K562 (cell line): ENCODE results near the gene MND1. TPM values are rescaled to one million over a fixed set of nuclear protein-coding genes. Genes with fewer than 3 reads are reported as not detected.

Experiments used
- ADNP ChIP-seq: fragments of 200-800 bp; sonication (Bioruptor generic); IDR thresholded peaks from 2 replicates; pipeline ENCODE4 v1.6.1; 2016; ENCODE audit warnings: missing genetic modification characterization, missing compliant biosample characterization
- CBX1 ChIP-seq: sonication (generic); IDR thresholded peaks from 2 replicates; pipeline ENCODE4 v1.6.1; 2016; ENCODE audit warnings: antibody characterized with exemption, low read depth, mild to moderate bottlenecking
- CHD1 ChIP-seq: fragments of 200-600 bp; sonication (generic); IDR thresholded peaks from one replicate; pipeline ENCODE4 v1.6.1; 2012; ENCODE audit warnings: mild to moderate bottlenecking, moderate library complexity, low read length, inconsistent platforms
- CREB3L1 ChIP-seq: fragments of 450-650 bp; IDR thresholded peaks from 2 replicates; pipeline ENCODE4 v1.6.1; 2014; ENCODE audit warnings: low read depth, mild to moderate bottlenecking, moderate library complexity, borderline replicate concordance
- GTF3C2 ChIP-seq: IDR thresholded peaks from 3 replicates; pipeline ENCODE4 v1.6.1; 2011; ENCODE audit warnings: borderline replicate concordance, mild to moderate bottlenecking, moderate library complexity; ENCODE audit not compliant: insufficient read length; ENCODE audit errors: extremely low read depth
- HMBOX1 ChIP-seq: sonication (generic); IDR thresholded peaks from 2 replicates; pipeline ENCODE4 v1.6.1; 2016
- KDM5B ChIP-seq: fragments of 200-600 bp; sonication (generic); IDR thresholded peaks from 2 replicates; pipeline ENCODE4 v1.6.1; 2012; ENCODE audit warnings: low read depth, mild to moderate bottlenecking, moderate library complexity, low read length, control low read depth, inconsistent platforms; ENCODE audit not compliant: insufficient replicate concordance
- POLR2AphosphoS5 ChIP-seq: IDR thresholded peaks from 2 replicates; pipeline ENCODE4 v1.6.1; 2011; ENCODE audit warnings: mild to moderate bottlenecking, low read depth, low read length, moderate library complexity; ENCODE audit not compliant: control insufficient read depth, insufficient read depth
- PREB ChIP-seq: sonication (generic); formaldehyde crosslinking; IDR thresholded peaks from 2 replicates; pipeline ENCODE4 v1.8.1; 2023; ENCODE audit warnings: mild to moderate bottlenecking, missing genetic modification reagents
- TBP ChIP-seq: optimal IDR thresholded peaks from 2 replicates; pipeline ENCODE3; 2011; ENCODE audit warnings: low read depth, low read length, improper control_type of control experiment
- TEAD1 ChIP-seq, 2 experiments: fragments of 450-650 bp in 1 of 2; sonication (generic) in 1 of 2; formaldehyde crosslinking; IDR thresholded peaks; 2 replicates each; pipeline versions ENCODE4 v1.4.0 to v1.8.0; 2020 to 2022; ENCODE audit warnings: mild to moderate bottlenecking in 2 of 2, missing genetic modification reagents in 1 of 2
- VEZF1 ChIP-seq: fragments of 200-800 bp; sonication (Bioruptor generic); IDR thresholded peaks from 2 replicates; pipeline ENCODE4 v1.6.1; 2017; ENCODE audit warnings: missing genetic modification characterization, missing compliant biosample characterization
- ZBED1 ChIP-seq: IDR thresholded peaks from 2 replicates; pipeline ENCODE4 v1.6.1; 2014
- ZFX ChIP-seq: sonication (generic); formaldehyde crosslinking; IDR thresholded peaks from 2 replicates; pipeline ENCODE4 v1.8.0; 2022; ENCODE audit warnings: mild to moderate bottlenecking, missing genetic modification reagents, moderate library complexity
- ZNF740 ChIP-seq, 3 experiments: fragments of 200-800 bp in 1 of 3; sonication (Bioruptor generic) in 1 of 3; sonication (generic) in 1 of 3; formaldehyde crosslinking in 1 of 3; IDR thresholded peaks; 2 replicates each; pipeline versions ENCODE4 v1.6.1 to v1.8.0; 2016 to 2022; ENCODE audit warnings: mild to moderate bottlenecking in 2 of 3, missing compliant biosample characterization in 2 of 3, missing genetic modification characterization in 2 of 3, missing genetic modification reagents in 1 of 3
- polyA plus RNA-seq, 8 experiments: library from polyadenylated mRNA; depleted of rRNA in 4 of 8; stranded (reverse) in 5 of 8; unstranded in 3 of 8; fragments of >200 nt; fragmentation: Nextera tagmentation in 2 of 8; fragmentation: Illumina TruSeq in 1 of 8; extraction: Ambion mirVana in 2 of 8; extraction: Trizol in 1 of 8; gene quantifications; 2 replicates each; pipeline versions ENCODE4 v1.2.1 to v1.2.3, GENCODE V29; 2011 to 2014; ENCODE audit warnings: inconsistent platforms in 1 of 8, missing spikeins in 1 of 8
- total RNA-seq, 7 experiments: library from RNA; depleted of rRNA in 6 of 7; stranded (reverse); fragments of >200 nt in 6 of 7; fragmentation: Illumina TruSeq in 2 of 7; extraction: Trizol in 2 of 7; gene quantifications; 2 replicates each; pipeline versions ENCODE4 v1.2.1 to v1.2.3, GENCODE V29; 2011 to 2021; ENCODE audit warnings: low replicate concordance in 1 of 7

Gene MND1
- total and polyA plus RNA-seq, 9 of the 15 experiments (the other 6 are each of a cell fraction or from before 2014, with no cell fraction given) = 35.3 to 94.1 (median 59.9) TPM

- TF ChIP-seq TEAD1 (CRISPR knock-in tag; IDR thresholded peaks at IDR 0.05) (peak in 1 of 2 experiments; percentile 17; a peak in 1 of 4 replicates), POLR2AphosphoS5 (peak; percentile 10; the same call in 1 of the 2 replicates), ZFX (CRISPR knock-in tag) (peak; percentile 83), VEZF1 (peak; percentile 68), ZBED1 (no peak), GTF3C2 (no peak), PREB (CRISPR knock-in tag) (0 out of 2 replicates have a peak, but pooled peaks have one; percentile 61), KDM5B (peak; percentile 28), TBP (peak; percentile 13), CBX1 (no peak), CREB3L1 (0 out of 2 replicates have a peak, but pooled peaks have one; percentile 3), HMBOX1 (peak; percentile 91), ZNF740 (CRISPR knock-in tag; IDR thresholded peaks at IDR 0.05) (peak; percentile 63), ZNF740 (tag; IDR thresholded peaks at IDR 0.05) (peak in 1 of 2 experiments; percentile 49; a peak in 1 of 4 replicates), ADNP (no peak), CHD1 (no peak)
Observed at GRCh38 chr4:153345012-153345981, 809 bp downstream of the MND1 start (continued).
